ENCODE results near the gene ARID1A.

Gene ARID1A

GRCh38 chr1:26788836-26789611 lies 93.2 kb downstream of the ARID1A start:
- H2BK5ac ChIP-seq (ENCODE audit: low read length) = no peak overlapping the region
- H3K4me3 ChIP-seq (ENCODE audit: low read length in 2 of 2) = peak overlapping the region in 1 of 2 donors; percentile 90
- no peak overlapping the region for H3K14ac ChIP-seq (ENCODE audit: low read length)
- no peaks in the 10 kb centered on the region for H3K27me3 ChIP-seq (ENCODE audit: control insufficient read depth in 3 of 3, insufficient read depth in 3 of 3, low read depth in 1 of 3, low read length in 3 of 3)
- H3K23ac ChIP-seq (ENCODE audit: low read depth, low read length, poor library complexity) = no peak overlapping the region
- H4K91ac ChIP-seq (ENCODE audit: low read depth, low read length, poor library complexity) = no peak overlapping the region
- H3K4me1 ChIP-seq (ENCODE audit: control insufficient read depth in 2 of 2, insufficient read depth in 1 of 2, low read depth in 1 of 2, low read length in 2 of 2) = peaks cover 14 to 28% of the 10 kb centered on the region in 2 donors
- H3K4me2 ChIP-seq (ENCODE audit: insufficient read depth, low read length, poor library complexity, severe bottlenecking) = peak overlapping the region; percentile 94
- H3K36me3 ChIP-seq (replicated peaks in 1 of 2; ENCODE audit: control insufficient read depth in 2 of 2, insufficient read depth in 2 of 2, low read length in 2 of 2) = peaks cover 0 to 3% of the 10 kb centered on the region in 2 donors
- no peak overlapping the region for H2AK5ac ChIP-seq (ENCODE audit: low read depth, low read length)
- H3K9me3 ChIP-seq (replicated peaks in 1 of 2; ENCODE audit: control insufficient read depth in 2 of 2, insufficient read depth in 1 of 2, low read depth in 1 of 2, low read length in 2 of 2) = no peaks in the 10 kb centered on the region
- peak; percentile 75 for DNase-seq (ENCODE audit: low spot score)
- H2AFZ ChIP-seq (ENCODE audit: low read length) = peak overlapping the region; percentile 26
- H3K9ac ChIP-seq (ENCODE audit: low read depth, low read length, poor library complexity) = no peak overlapping the region
- H3K79me1 ChIP-seq (ENCODE audit: low read depth, low read length) = peaks cover 2% of the 10 kb centered on the region
- no peak overlapping the region for H2BK120ac ChIP-seq (ENCODE audit: low read depth, low read length)
- H3K27ac ChIP-seq (replicated peaks; ENCODE audit: low read length) = peak overlapping the region; percentile 17
- WGBS, 2 donors (ENCODE audit: extremely low coverage in 2 of 2, insufficient read length in 2 of 2, insufficient replicate concordance in 1 of 2) = no CpG with 5 or more reads among the region's 19 CpGs
- H3K4ac ChIP-seq (ENCODE audit: low read length) = no peak overlapping the region
- no peak overlapping the region for H3K18ac ChIP-seq (ENCODE audit: low read length)
- H4K8ac ChIP-seq (ENCODE audit: low read depth, low read length) = no peak overlapping the region
- H2BK15ac ChIP-seq (ENCODE audit: low read length) = no peak overlapping the region
- no peak overlapping the region for H2BK12ac ChIP-seq (ENCODE audit: low read length)

- Histone ChIP-seq H2AK5ac (ENCODE audit: low read depth, low read length) (no peak overlapping the region), H3K9me3 (replicated peaks in 1 of 2; ENCODE audit: control insufficient read depth in 2 of 2, insufficient read depth in 1 of 2, low read depth in 1 of 2, low read length in 2 of 2) (no peaks in the 10 kb centered on the region), H3K14ac (ENCODE audit: low read length) (no peak overlapping the region), H3K23ac (ENCODE audit: low read depth, low read length, poor library complexity) (no peak overlapping the region), H4K91ac (ENCODE audit: low read depth, low read length, poor library complexity) (no peak overlapping the region), H4K8ac (ENCODE audit: low read depth, low read length) (no peak overlapping the region), H2BK5ac (ENCODE audit: low read length) (no peak overlapping the region), H3K4ac (ENCODE audit: low read length) (no peak overlapping the region), H2AFZ (ENCODE audit: low read length) (no peak overlapping the region), H3K36me3 (replicated peaks in 1 of 2; ENCODE audit: control insufficient read depth in 2 of 2, insufficient read depth in 2 of 2, low read length in 2 of 2) (peaks cover 3 to 8% of the 10 kb centered on the region in 2 donors), H2BK12ac (ENCODE audit: low read length) (no peak overlapping the region), H2BK120ac (ENCODE audit: low read depth, low read length) (no peak overlapping the region), H3K18ac (ENCODE audit: low read length) (no peak overlapping the region), H3K9ac (ENCODE audit: low read depth, low read length, poor library complexity) (no peak overlapping the region), H3K27ac (replicated peaks; ENCODE audit: low read length) (no peak overlapping the region), H3K4me3 (ENCODE audit: low read length in 2 of 2) (no peak overlapping the region), H3K4me1 (ENCODE audit: control insufficient read depth in 2 of 2, insufficient read depth in 1 of 2, low read depth in 1 of 2, low read length in 2 of 2) (peaks cover 14 to 23% of the 10 kb centered on the region in 2 donors), H3K79me1 (ENCODE audit: low read depth, low read length) (peaks cover 2% of the 10 kb centered on the region), H3K4me2 (ENCODE audit: insufficient read depth, low read length, poor library complexity, severe bottlenecking) (no peak overlapping the region), H3K27me3 (ENCODE audit: control insufficient read depth in 3 of 3, insufficient read depth in 3 of 3, low read depth in 1 of 3, low read length in 3 of 3) (no peaks in the 10 kb centered on the region), H2BK15ac (ENCODE audit: low read length) (no peak overlapping the region)
- no CpG with 5 or more reads among the region's 3 CpGs for WGBS, 2 donors (ENCODE audit: extremely low coverage in 2 of 2, insufficient read length in 2 of 2, insufficient replicate concordance in 1 of 2)
- DNase-seq (ENCODE audit: low spot score) = no peak
Observed at GRCh38 chr1:26789612-26789865, 93.7 kb downstream of the ARID1A start.

GRCh38 chr1:26789931-26790330 lies 94.1 kb downstream of the ARID1A start:
- Histone ChIP-seq H3K4me1 (ENCODE audit: control insufficient read depth in 2 of 2, insufficient read depth in 1 of 2, low read depth in 1 of 2, low read length in 2 of 2) (peaks cover 14 to 20% of the 10 kb centered on the region in 2 donors), H2BK15ac (ENCODE audit: low read length) (no peak overlapping the region), H2BK5ac (ENCODE audit: low read length) (no peak overlapping the region), H3K14ac (ENCODE audit: low read length) (no peak overlapping the region), H2AFZ (ENCODE audit: low read length) (no peak overlapping the region), H3K9me3 (replicated peaks in 1 of 2; ENCODE audit: control insufficient read depth in 2 of 2, insufficient read depth in 1 of 2, low read depth in 1 of 2, low read length in 2 of 2) (no peaks in the 10 kb centered on the region), H2BK120ac (ENCODE audit: low read depth, low read length) (no peak overlapping the region), H2AK5ac (ENCODE audit: low read depth, low read length) (no peak overlapping the region), H3K4me2 (ENCODE audit: insufficient read depth, low read length, poor library complexity, severe bottlenecking) (no peak overlapping the region), H3K79me1 (ENCODE audit: low read depth, low read length) (peaks cover 2% of the 10 kb centered on the region), H3K9ac (ENCODE audit: low read depth, low read length, poor library complexity) (no peak overlapping the region), H3K27me3 (ENCODE audit: control insufficient read depth in 3 of 3, insufficient read depth in 3 of 3, low read depth in 1 of 3, low read length in 3 of 3) (no peaks in the 10 kb centered on the region), H3K18ac (ENCODE audit: low read length) (no peak overlapping the region), H3K4ac (ENCODE audit: low read length) (no peak overlapping the region), H3K23ac (ENCODE audit: low read depth, low read length, poor library complexity) (no peak overlapping the region), H3K27ac (replicated peaks; ENCODE audit: low read length) (no peak overlapping the region), H3K4me3 (ENCODE audit: low read length in 2 of 2) (no peak overlapping the region), H2BK12ac (ENCODE audit: low read length) (no peak overlapping the region), H4K8ac (ENCODE audit: low read depth, low read length) (no peak overlapping the region), H3K36me3 (replicated peaks in 1 of 2; ENCODE audit: control insufficient read depth in 2 of 2, insufficient read depth in 2 of 2, low read length in 2 of 2) (peaks cover 7 to 12% of the 10 kb centered on the region in 2 donors), H4K91ac (ENCODE audit: low read depth, low read length, poor library complexity) (no peak overlapping the region)
- no peak for DNase-seq (ENCODE audit: low spot score)
- WGBS, 2 donors (ENCODE audit: extremely low coverage in 2 of 2, insufficient read length in 2 of 2, insufficient replicate concordance in 1 of 2) = no CpG with 5 or more reads among the region's 4 CpGs

- H2BK12ac ChIP-seq (ENCODE audit: low read length) = no peak overlapping the region
- H3K4me1 ChIP-seq (ENCODE audit: control insufficient read depth in 2 of 2, insufficient read depth in 1 of 2, low read depth in 1 of 2, low read length in 2 of 2) = peaks cover 14 to 16% of the 10 kb centered on the region in 2 donors
- no peak overlapping the region for H4K8ac ChIP-seq (ENCODE audit: low read depth, low read length)
- no peak overlapping the region for H2BK5ac ChIP-seq (ENCODE audit: low read length)
- H3K36me3 ChIP-seq (replicated peaks in 1 of 2; ENCODE audit: control insufficient read depth in 2 of 2, insufficient read depth in 2 of 2, low read length in 2 of 2) = peaks cover 9 to 16% of the 10 kb centered on the region in 2 donors
- no peak overlapping the region for H3K4me3 ChIP-seq (ENCODE audit: low read length in 2 of 2)
- H2AFZ ChIP-seq (ENCODE audit: low read length) = no peak overlapping the region
- DNase-seq (ENCODE audit: low spot score) = no peak
- no peak overlapping the region for H3K9ac ChIP-seq (ENCODE audit: low read depth, low read length, poor library complexity)
- no peak overlapping the region for H2AK5ac ChIP-seq (ENCODE audit: low read depth, low read length)
- no peak overlapping the region for H3K18ac ChIP-seq (ENCODE audit: low read length)
- no peak overlapping the region for H4K91ac ChIP-seq (ENCODE audit: low read depth, low read length, poor library complexity)
- H2BK120ac ChIP-seq (ENCODE audit: low read depth, low read length) = no peak overlapping the region
- no peak overlapping the region for H3K4me2 ChIP-seq (ENCODE audit: insufficient read depth, low read length, poor library complexity, severe bottlenecking)
- H3K79me1 ChIP-seq (ENCODE audit: low read depth, low read length) = peaks cover 2% of the 10 kb centered on the region
- H3K14ac ChIP-seq (ENCODE audit: low read length) = no peak overlapping the region
- H3K23ac ChIP-seq (ENCODE audit: low read depth, low read length, poor library complexity) = no peak overlapping the region
- no peak overlapping the region for H3K27ac ChIP-seq (replicated peaks; ENCODE audit: low read length)
- no peak overlapping the region for H3K4ac ChIP-seq (ENCODE audit: low read length)
- no CpG with 5 or more reads among the region's 5 CpGs for WGBS, 2 donors (ENCODE audit: extremely low coverage in 2 of 2, insufficient read length in 2 of 2, insufficient replicate concordance in 1 of 2)
- H2BK15ac ChIP-seq (ENCODE audit: low read length) = no peak overlapping the region
- no peaks in the 10 kb centered on the region for H3K9me3 ChIP-seq (replicated peaks in 1 of 2; ENCODE audit: control insufficient read depth in 2 of 2, insufficient read depth in 1 of 2, low read depth in 1 of 2, low read length in 2 of 2)
- H3K27me3 ChIP-seq (ENCODE audit: control insufficient read depth in 3 of 3, insufficient read depth in 3 of 3, low read depth in 1 of 3, low read length in 3 of 3) = no peaks in the 10 kb centered on the region
Observed at GRCh38 chr1:26790551-26790953, 94.7 kb downstream of the ARID1A start.
